ENCODE measurements around the gene CDH10. TPM values are rescaled to one million over a fixed set of nuclear protein-coding genes. Genes with fewer than 3 reads are reported as not detected.

Gene CDH10
- total RNA-seq, 2 experiments from 2014 or later = not detected

DNA sequence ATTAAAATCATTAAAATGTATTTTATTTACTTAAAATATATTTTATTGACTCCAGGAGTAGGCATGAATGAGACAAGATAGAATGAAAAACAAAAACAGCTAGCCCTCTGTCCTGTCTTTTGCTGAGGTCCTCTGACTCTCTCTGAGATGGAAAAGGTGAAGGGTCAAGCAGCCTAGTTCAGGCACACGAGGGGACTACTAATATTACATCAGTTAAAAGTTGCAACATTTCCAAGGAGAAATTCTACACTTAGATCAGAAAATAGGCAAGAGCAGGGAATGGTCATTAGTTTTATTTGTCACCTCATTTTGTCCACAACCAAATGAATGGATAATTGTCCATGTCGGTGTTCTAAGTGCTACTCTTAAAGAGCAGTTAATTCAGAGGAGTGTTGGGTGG, 148.5 kb downstream of the CDH10 start:
- Mint-ChIP-seq H3K27me3 (no peaks in the 10 kb centered on the region), H3K4me3 (no peak overlapping the region), H3K9me3 (ENCODE audit: low read depth) (peaks cover 4% of the 10 kb centered on the region), H3K27ac (no peak overlapping the region), H3K4me1 (no peaks in the 10 kb centered on the region), H3K36me3 (no peaks in the 10 kb centered on the region)
- no peak for DNase-seq
- CTCF ChIA-PET = no interaction called here
- no peak for ATAC-seq

DNA sequence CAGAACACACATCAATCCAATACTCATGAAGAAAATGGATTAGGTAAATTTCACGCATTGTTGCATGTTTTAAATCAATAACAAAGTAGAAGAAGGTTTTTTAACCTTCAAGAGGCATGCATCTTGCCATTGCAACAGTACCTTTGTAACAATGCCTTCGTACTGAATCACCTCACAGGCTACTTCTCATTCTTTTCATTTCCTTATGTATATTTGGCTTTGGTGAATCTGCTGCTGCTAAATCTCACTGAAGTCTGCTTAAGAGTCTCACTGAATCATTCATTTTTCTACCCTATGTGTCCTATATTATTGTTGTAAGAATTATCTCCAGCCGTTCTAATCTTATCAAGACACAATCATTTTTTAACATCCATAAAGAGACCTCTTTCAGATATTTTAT, 152.5 kb downstream of the CDH10 start:
- DNase-seq (no peak), ATAC-seq (no peak)
- Mint-ChIP-seq H3K27ac (no peak overlapping the region), H3K36me3 (no peaks in the 10 kb centered on the region), H3K9me3 (ENCODE audit: low read depth) (peaks cover 4% of the 10 kb centered on the region), H3K4me3 (no peak overlapping the region), H3K4me1 (no peaks in the 10 kb centered on the region), H3K27me3 (no peaks in the 10 kb centered on the region)
- CTCF ChIA-PET = no interaction called here

DNA sequence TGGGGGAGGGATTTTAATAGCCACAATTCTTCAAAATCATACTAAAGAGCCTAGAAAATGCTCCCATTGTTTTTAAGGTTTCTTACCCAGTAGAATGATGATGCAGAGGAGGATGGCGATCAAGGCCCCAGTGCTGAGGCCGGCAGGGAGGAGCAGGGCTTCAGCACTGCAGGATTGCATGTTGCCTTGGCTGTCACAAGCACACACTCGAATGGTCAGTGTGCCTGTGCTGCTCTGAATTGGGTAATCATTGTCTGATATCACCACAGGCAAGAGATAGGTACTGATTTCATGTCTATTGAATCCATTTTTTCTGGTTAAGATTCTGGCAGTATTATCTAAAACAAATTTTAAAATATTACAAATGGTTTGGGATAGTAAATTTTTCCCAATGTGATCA, 153.3 kb downstream of the CDH10 start:
- peaks cover 4% of the 10 kb centered on the region for H3K9me3 Mint-ChIP-seq (ENCODE audit: low read depth)
- CTCF ChIA-PET = no interaction called here
- no peaks in the 10 kb centered on the region for H3K36me3 Mint-ChIP-seq
- no peak for DNase-seq
- no peaks in the 10 kb centered on the region for H3K4me1 Mint-ChIP-seq
- no peaks in the 10 kb centered on the region for H3K27me3 Mint-ChIP-seq
- no peak for ATAC-seq
- no peak overlapping the region for H3K27ac Mint-ChIP-seq
- H3K4me3 Mint-ChIP-seq = no peak overlapping the region

DNA sequence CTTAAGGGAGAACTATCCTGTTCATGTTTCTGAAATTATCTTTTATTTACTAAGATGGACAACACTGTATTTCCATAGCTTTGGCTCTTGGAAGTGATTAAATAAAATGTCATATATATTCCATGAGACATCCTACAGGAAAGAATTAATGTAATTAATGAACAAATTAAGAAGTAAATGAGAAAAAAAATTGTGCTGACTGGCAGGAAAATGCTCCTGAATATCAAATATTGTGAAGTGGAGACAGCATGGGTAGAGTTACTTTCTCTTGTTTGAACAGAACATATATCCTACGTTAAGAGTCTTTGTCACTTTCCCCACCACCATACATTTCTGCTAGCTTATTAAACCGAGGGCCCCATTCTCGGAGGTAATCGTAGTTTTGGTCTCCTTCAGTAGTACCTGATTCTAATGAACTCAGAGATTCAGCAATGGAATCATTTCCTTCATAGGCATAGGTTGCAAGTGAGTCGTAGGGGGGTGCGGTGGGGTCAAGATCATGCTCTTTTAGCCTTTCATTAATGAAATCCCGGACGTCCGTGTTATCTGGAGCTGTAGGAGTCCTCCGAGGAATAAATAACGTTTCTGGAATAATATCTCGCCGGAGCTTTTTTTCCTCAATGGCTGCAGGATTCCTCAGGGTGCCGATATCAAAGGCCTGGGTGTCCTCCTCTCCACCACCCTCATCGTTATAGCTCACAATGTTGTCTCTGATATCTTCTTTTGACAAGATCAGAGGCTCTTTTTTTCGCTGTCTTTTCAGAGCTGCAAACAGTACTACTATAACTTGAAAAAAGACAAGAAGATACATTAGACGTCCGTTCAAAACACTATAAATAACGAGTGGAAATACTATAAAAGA, 157.2 kb downstream of the CDH10 start:
- H3K4me1 Mint-ChIP-seq = no peaks in the 10 kb centered on the region
- no peaks in the 10 kb centered on the region for H3K27me3 Mint-ChIP-seq
- H3K27ac Mint-ChIP-seq = no peak overlapping the region
- DNase-seq = no peak
- no peak for ATAC-seq
- no peaks in the 10 kb centered on the region for H3K36me3 Mint-ChIP-seq
- H3K4me3 Mint-ChIP-seq = no peak overlapping the region
- H3K9me3 Mint-ChIP-seq (ENCODE audit: low read depth) = peaks cover 4% of the 10 kb centered on the region
- CTCF ChIA-PET = no interaction called here

DNA sequence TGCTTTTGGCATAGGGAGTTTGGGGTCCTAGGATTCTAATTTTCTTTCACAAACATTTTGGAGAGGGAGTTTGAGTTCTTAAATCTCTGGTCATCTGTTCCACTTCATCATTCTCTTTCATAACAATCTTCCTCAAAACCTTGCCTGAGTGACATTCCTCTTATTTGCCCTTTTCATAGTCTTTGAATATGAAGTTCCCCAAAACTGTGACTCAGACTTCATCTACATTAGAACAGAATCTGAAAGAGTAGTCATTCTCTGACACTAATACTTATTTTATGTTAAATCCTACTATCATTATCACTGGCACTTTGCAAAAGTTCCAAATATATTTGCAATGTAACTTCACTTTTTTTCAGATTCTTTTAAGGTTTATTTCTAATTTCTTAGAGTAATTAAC, 163.8 kb downstream of the CDH10 start:
- H3K27ac Mint-ChIP-seq = no peak overlapping the region

DNA sequence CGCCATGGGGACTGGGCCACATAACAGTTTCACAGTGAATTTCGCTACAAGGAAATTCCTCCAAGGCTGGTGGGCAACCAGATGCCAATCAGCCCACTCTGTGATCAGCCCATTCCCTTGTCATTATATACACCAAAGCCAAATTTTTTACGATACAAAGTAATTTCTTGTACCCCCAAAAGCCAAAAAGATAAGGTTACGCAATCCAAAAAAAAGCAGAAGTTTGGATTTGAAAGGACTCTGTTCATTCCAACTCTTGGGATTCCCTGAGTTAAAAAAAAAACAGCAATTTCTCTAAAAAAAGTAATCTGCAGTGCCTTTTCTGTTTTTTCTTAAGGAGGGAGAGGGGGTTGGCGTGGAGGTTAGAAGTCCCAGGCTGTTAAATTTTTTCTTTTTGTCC, 166.8 kb downstream of the CDH10 start:
- ATAC-seq (no peak), DNase-seq (no peak)
- no peak overlapping the region for H3K4me3 Mint-ChIP-seq
- no peak overlapping the region for H3K27ac Mint-ChIP-seq
- CTCF ChIA-PET = no interaction called here
- peaks cover 6% of the 10 kb centered on the region for H3K9me3 Mint-ChIP-seq (ENCODE audit: low read depth)
- H3K36me3 Mint-ChIP-seq = no peaks in the 10 kb centered on the region
- H3K4me1 Mint-ChIP-seq = no peaks in the 10 kb centered on the region
- no peaks in the 10 kb centered on the region for H3K27me3 Mint-ChIP-seq

More for the DNA sequence above, 163.8 kb downstream of the CDH10 start:
- Mint-ChIP-seq H3K36me3 (no peaks in the 10 kb centered on the region), H3K4me3 (no peak overlapping the region), H3K9me3 (ENCODE audit: low read depth) (peaks cover 6% of the 10 kb centered on the region), H3K27me3 (no peaks in the 10 kb centered on the region), H3K4me1 (no peaks in the 10 kb centered on the region)
- no peak for DNase-seq
- CTCF ChIA-PET = no interaction called here
- no peak for ATAC-seq

DNA sequence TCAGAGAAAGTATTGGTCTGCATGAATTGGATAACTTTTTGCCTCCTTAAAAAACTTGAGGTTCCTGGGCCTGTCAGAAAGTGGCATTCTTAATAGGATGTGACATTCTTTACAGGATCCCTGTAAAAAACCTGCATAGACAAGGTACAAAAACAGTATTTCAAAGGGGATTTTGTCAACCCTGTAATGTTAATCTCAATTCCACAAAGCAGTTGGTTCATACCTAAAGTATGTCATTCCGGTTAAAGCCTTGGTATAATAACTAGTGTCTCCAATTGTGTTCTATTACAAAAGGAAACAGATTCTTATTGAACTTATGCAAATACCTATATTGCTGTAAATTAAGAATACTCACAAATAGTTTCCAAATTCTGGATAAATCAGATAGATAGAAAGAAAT, 169.7 kb downstream of the CDH10 start:
- Mint-ChIP-seq H3K4me3 (no peak overlapping the region), H3K27ac (no peak overlapping the region), H3K27me3 (no peaks in the 10 kb centered on the region), H3K4me1 (no peaks in the 10 kb centered on the region), H3K36me3 (no peaks in the 10 kb centered on the region), H3K9me3 (ENCODE audit: low read depth) (peaks cover 4% of the 10 kb centered on the region)
- DNase-seq = no peak
- ATAC-seq = no peak
- CTCF ChIA-PET = no interaction called here

DNA sequence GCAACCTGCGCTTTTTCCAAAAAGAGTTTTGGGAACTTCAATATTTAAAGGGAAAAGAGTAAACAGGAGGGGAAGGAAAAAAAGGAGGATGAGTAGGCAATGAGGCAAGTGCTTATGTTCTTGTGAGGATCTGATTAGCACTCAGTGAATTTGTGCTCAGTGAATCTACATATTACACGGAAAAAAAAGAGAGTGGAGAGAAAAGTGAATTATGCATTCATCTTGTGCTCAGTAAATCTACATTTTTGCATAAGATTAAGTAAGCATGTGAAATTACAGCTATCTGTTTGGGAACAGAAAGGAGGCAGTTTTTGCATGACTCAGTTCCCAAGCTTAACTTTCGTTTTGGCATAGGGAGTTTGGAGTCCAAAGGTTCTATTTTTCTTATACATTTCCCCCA, 170.1 kb downstream of the CDH10 start:
- H3K4me3 Mint-ChIP-seq = no peak overlapping the region
- ATAC-seq (no peak), DNase-seq (no peak)
- CTCF ChIA-PET = no interaction called here
- no peak overlapping the region for H3K27ac Mint-ChIP-seq
- H3K4me1 Mint-ChIP-seq = no peaks in the 10 kb centered on the region
- no peaks in the 10 kb centered on the region for H3K27me3 Mint-ChIP-seq
- no peaks in the 10 kb centered on the region for H3K36me3 Mint-ChIP-seq
- H3K9me3 Mint-ChIP-seq (ENCODE audit: low read depth) = peaks cover 4% of the 10 kb centered on the region

DNA sequence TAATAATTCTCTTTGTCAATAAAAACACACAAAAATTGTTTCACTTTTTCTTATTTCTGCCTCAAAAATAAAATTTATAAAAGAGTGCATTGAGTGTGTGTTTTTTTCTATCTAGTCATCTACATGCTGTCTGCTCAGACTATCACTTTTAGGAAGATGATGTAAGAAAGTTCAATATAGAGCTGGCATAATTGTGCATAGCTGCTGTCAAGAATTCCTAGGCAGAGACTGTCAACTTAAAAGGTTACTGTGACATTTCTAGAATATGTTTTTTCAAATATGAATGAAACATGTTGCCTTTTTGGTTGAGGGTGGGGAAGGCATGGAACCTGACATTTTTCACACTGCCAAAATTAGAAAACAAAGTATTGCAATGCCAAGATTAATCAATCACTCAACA, 172.3 kb downstream of the CDH10 start:
- Mint-ChIP-seq H3K4me3 (no peak overlapping the region), H3K4me1 (no peaks in the 10 kb centered on the region), H3K36me3 (no peaks in the 10 kb centered on the region), H3K9me3 (ENCODE audit: low read depth) (peaks cover 3% of the 10 kb centered on the region), H3K27ac (no peak overlapping the region), H3K27me3 (no peaks in the 10 kb centered on the region)
- CTCF ChIA-PET = no interaction called here
- no peak for ATAC-seq
- DNase-seq = no peak

DNA sequence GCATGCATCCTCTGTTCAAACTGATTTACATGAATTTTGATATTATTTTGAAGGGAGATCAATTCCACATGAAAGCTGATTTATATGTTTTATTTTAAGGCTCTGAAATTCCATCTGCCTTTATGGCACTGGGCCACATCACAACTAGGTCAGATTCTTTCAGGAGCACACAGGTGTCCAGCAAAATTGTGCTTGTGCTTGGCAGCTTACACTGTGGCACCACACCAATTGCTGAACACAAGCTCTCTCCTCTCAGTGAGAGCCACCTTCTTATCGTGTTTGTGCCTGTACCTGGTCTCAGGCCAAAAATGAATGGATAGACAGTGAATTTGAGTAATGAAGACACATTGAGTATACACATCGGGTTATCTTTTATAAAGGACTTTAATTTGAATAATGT, 200.4 kb downstream of the CDH10 start:
- Mint-ChIP-seq H3K9me3 (ENCODE audit: low read depth) (peaks cover 8% of the 10 kb centered on the region), H3K27ac (no peak overlapping the region), H3K4me3 (no peak overlapping the region), H3K27me3 (no peaks in the 10 kb centered on the region), H3K4me1 (no peaks in the 10 kb centered on the region), H3K36me3 (no peaks in the 10 kb centered on the region)
- DNase-seq (no peak), ATAC-seq (no peak)
- CTCF ChIA-PET = no interaction called here

DNA sequence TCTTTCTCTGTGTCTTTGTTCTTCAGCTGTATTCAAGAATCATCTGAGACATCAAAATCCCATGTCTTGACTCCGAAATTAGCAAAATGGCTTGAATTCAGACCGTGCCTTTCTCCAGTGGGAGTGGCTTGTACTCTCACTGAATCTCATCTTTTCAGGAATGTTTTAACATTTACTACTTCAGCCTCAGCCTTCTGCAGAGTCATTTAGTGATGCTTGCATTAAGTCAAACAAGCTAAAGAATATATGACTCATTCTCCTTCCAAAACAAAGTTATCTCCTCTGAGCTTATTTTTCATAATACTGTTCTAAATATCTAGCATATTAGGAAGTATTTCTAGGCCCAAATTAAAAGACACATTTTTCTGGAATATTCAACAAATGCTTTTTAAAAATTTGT, 205.3 kb downstream of the CDH10 start:
- no peaks in the 10 kb centered on the region for H3K36me3 Mint-ChIP-seq
- H3K4me1 Mint-ChIP-seq = no peaks in the 10 kb centered on the region
- DNase-seq (no peak), ATAC-seq (no peak)
- H3K27ac Mint-ChIP-seq = no peak overlapping the region
- peaks cover 9% of the 10 kb centered on the region for H3K9me3 Mint-ChIP-seq (ENCODE audit: low read depth)
- H3K27me3 Mint-ChIP-seq = no peaks in the 10 kb centered on the region
- CTCF ChIA-PET = no interaction called here
- H3K4me3 Mint-ChIP-seq = no peak overlapping the region

Measured in activated CD8-positive, alpha-beta memory T cell treated with anti-CD3 and anti-CD28 coated beads, Interleukin-2, amount 10 ng/mL, durations not matched to agents 7 days and 5 days (primary cell).